ENCODE data around the gene CDH2.
"Not testable (repeated sequence)": the region's sequence is repeated elsewhere in the genome, so short reads cannot be mapped to it uniquely, and the experiment has no call there.

CDH2 gene

DNA sequence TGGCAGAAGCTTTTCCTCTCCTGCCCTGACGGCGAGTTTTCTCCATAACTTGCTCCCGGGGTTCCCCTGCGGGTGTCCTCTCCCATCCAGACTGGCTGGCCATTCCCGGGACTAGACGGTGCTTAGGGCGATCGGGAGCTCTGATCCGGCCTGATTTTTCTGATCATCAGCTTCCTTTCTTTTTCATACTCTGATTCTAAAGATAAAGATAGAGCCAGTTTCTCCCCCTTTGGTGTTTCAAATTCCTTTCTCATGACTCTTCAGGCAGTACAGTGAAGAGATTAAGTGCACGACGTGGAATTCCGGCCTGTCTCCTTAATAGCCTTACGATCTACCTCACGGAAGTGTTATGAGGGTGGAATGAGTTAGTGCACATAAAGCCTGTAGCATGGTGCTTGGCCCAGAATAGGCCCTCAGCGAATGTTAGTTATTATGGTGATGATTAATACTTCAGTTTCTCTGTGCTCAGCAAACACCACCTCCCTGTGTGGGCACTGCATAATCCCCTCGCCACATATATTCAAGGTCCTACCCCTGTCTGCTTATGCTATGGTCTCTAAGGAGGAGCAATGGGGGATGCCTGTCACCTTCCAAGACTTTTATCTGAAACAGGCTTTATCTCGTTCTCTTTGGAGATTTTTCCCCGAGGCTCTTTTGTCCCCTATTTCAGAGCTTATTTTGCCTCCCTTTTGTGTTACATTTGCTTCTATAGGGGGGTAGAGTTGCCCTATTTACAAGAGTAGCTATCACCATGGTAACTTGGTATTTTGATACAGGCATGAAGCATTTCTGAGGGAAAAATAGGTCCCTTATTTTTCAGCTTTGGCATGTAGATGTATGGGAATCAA lies 254.8 kb downstream of the CDH2 start:
- DNase-seq (ENCODE audit: low read depth, low spot score) = peak; percentile 59

GRCh38 chr18:27921392-27921791 lies 255.5 kb downstream of the CDH2 start:
- peak; percentile 55 for DNase-seq (ENCODE audit: low read depth, low spot score)

GRCh38 chr18:27920836-27921235 lies 256.1 kb downstream of the CDH2 start:
- DNase-seq (ENCODE audit: low read depth, low spot score) = no peak

DNA sequence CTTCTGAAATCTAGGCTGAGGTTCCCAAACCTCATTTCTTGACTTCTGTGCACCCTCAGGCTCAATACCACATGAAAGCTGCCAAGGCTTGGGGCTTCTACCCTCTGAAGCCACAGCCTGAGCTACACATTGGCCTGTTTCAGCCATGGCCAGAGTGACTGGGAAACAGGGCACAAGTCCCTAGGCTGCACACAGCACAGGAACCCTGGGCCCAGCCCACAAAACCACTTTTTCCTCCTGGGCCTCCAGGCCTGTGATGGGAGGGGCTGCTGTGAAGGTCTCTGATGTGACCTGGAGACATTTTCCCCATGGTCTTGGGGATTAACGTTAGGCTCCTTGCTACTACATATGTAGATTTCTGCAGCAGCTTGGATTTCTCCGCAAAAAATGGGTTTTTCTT lies 270.7 kb downstream of the CDH2 start:
- not testable (repeated sequence) for DNase-seq (ENCODE audit: low read depth, low spot score)

DNA sequence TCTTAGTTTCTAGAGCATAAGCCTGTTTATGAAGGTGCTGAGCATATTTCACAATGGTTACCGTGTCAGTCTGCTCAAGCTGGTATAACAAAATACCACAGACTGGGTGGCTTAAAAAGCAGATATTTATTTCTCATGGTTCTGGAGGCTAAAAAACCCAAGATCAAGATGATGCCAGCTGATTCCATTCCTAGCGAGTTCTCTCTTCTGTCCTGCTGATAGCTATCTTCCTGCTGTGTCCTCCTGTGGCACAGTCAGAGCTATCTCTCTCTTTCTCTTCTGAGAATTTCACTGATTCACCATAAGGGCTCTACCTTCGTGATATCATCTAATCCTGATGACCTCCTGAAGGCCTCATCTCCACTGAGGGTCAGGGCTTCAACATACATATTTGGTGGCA lies 273.0 kb downstream of the CDH2 start:
- no peak for DNase-seq (ENCODE audit: low read depth, low spot score)

GRCh38 chr18:27901424-27902226 lies 275.3 kb downstream of the CDH2 start:
- DNase-seq (ENCODE audit: low read depth, low spot score) = no peak
